Right ventricle myocardium inferior (tissue), 1 donor: ENCODE data around the gene AMACR. TPM values are rescaled to one million over a fixed set of nuclear protein-coding genes. Genes with fewer than 3 reads are reported as not detected.
"Not testable (repeated sequence)": the region's sequence is repeated elsewhere in the genome, so short reads cannot be mapped to it uniquely, and the experiment has no call there.

Experiments used
- ATAC-seq: fragments of 200-7000 bp; cut with Tn5 transposase; one replicate; pipeline ENCODE4 v1.9.1; 2020; ENCODE audit warnings: mild to moderate bottlenecking, moderate library complexity
- DNase-seq: peaks from one replicate; pipeline ENCODE4 v3.0.0; 2021; ENCODE audit errors: missing footprints
- intact Hi-C: fragments of 100-400 bp; cut with DNase I; formaldehyde crosslinking; loops from one replicate; pipeline ENCODE4 v1.11.0; 2022
- total RNA-seq: library from RNA; stranded (reverse); fragmentation: NEBNext Ultra II Directional; extraction: Animal tissue kit (Norgen Biotek cat#: 25700); gene quantifications from one replicate; pipeline ENCODE4 v1.2.1, GENCODE V29; 2021
- donor health status: DM: no; HTN: yes; CAD: no; lungs with severe emphysema.

Gene AMACR
- total RNA-seq, 1 donor from 2014 or later, result 6.1 TPM

DNA sequence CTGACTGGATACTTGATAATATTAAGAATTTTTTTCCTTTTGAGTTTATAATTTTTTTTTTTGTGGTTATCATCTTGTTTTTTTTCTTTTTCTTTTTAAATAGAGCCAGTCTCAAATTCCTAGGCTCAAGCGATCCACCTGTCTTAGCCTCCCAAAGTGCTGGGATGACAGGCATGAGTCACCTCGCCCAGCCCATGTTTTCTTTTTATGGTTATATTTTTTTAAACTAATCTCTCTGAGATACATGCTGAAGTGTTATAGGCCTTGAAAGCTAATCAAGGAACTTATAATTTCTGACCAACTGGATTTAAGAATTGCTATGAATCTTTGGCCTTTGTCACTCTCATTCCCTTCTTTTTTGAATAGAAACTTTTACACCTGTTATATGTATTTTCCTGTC lies 6.8 kb upstream of the AMACR start:
- no peak for DNase-seq
- no peak for ATAC-seq
- intact Hi-C loops, result no loop called here

DNA sequence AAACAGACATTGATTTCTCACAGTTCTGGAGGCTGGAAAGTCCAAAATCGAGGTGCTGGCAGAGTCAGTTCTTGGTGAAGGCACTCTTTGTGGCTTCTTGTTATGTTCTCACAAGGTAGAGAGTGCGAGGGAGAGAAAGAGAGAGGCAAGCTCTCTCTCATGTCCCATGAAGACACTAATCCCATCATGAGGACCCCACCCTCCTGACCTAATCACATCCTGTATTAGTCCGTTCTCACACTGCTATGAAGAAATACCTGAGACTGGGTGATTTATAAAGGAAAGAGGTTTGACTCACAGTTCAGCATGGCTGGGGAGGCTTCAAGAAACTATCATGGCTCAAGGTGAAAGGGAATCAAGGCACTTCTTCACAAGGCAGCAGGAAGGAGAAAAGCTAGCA lies 5.7 kb upstream of the AMACR start:
- DNase-seq (no peak), ATAC-seq (no peak)
- intact Hi-C loops, result no loop called here

GRCh38 chr5:34012791-34013190 lies 4.9 kb upstream of the AMACR start:
- ATAC-seq (no peak), DNase-seq (no peak)
- intact Hi-C loops, result no loop called here

- ATAC-seq (no peak), DNase-seq (no peak)
- intact Hi-C loops, result no loop called here
Measured at GRCh38 chr5:34011536-34011935, 3.7 kb upstream of the AMACR start.

DNA sequence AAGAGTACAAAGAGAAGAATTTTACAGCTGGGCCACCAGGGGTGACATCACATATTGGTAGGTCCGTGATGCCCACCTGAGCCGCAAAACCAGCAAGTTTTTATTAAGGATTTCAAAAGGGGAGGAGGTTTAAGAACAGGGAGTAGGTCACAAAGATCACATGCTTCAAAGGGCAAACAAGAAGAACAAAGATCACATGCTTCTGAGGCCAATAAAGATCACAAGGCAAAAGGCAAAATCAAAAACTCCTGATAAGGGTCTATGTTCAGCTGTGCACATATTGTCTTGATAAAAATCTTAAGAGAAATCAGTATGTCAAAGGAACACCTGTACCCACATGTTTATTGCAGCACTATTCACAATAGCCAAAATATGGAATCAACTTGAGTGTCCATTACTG lies 2.3 kb upstream of the AMACR start:
- DNase-seq, ATAC-seq, intact Hi-C loops: not testable (repeated sequence)

- ATAC-seq, result no peak
- intact Hi-C loops, result loop anchor here (2.0 kb wide), 2 partner anchors 35 to 569 kb away; partner anchors contain the start of gene TARS1
- no peak for DNase-seq
Measured at GRCh38 chr5:34009610-34010009, 1.8 kb upstream of the AMACR start.

DNA sequence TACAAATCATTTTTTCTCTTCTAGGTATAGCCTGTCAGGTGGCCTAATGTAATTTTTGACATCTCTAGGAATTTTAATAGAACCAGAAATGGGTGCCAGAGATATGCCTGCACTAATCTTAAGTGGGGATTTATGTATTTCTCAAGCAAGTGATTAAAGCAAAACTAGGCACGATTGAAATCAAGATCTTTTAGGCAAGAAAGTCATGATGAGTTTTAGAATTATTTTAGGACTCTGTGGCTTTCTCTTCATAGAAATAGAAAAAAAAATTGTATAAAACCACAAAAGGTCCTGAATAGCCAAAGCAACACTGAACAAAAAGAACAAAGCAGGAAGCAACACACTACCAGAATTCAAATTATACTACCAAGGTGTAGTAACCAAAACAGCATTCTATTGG lies 952 bp upstream of the AMACR start:
- ATAC-seq, result no peak
- intact Hi-C loops, result loop anchor here (2.0 kb wide), 2 partner anchors 36 to 568 kb away; partner anchors contain the start of gene TARS1
- no peak for DNase-seq

GRCh38 chr5:34007201-34007620 lies 639 bp downstream of the AMACR start:
- intact Hi-C loops, result no loop called here
- DNase-seq (no peak), ATAC-seq (peak; percentile 11)

- intact Hi-C loops, result no loop called here
- no peak for ATAC-seq
- no peak for DNase-seq
Measured at GRCh38 chr5:34005681-34006080, 2.2 kb downstream of the AMACR start.

DNA sequence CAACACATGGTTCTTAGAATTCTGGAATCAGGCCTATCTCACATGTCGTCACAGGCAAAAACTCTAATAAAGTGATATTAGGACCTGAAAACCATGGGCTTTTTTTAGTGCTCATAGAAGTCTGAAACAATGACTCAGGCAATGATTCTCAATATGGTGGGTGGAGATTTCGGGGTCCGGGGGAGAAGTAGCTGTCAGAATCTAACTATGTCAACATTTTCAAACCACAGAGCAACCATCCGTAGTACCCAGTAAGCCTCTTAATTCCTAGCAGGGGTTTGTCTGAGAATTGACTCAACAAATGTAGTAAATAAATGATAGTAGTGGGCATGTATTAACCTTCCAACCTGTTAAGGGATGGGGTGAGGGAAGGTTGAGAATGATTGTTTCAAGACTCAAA lies 2.6 kb downstream of the AMACR start:
- ATAC-seq, result no peak
- intact Hi-C loops, result no loop called here
- DNase-seq, result no peak

DNA sequence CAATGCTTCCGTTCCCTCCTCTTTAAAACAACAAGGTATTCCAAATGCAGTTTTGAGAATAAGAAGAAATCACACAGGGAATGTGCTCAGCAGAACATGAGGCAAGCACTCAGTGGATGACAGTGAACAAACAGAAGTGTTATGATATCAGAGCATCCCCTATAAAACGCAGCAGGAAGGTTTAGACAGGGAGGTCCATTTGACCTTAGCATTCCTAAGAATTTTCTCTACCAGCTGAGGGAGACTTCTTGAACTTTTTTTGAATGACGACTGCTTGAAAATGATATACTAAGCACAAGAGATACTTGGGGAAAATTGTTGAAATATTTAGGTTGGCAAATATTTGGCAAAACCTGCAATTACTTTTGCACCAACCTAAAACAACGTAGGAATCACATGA lies 3.9 kb downstream of the AMACR start:
- no peak for DNase-seq
- no peak for ATAC-seq
- intact Hi-C loops, result no loop called here

- no peak for DNase-seq
- ATAC-seq, result no peak
- intact Hi-C loops, result no loop called here
Measured at GRCh38 chr5:34002629-34003328, 5.1 kb downstream of the AMACR start.

DNA sequence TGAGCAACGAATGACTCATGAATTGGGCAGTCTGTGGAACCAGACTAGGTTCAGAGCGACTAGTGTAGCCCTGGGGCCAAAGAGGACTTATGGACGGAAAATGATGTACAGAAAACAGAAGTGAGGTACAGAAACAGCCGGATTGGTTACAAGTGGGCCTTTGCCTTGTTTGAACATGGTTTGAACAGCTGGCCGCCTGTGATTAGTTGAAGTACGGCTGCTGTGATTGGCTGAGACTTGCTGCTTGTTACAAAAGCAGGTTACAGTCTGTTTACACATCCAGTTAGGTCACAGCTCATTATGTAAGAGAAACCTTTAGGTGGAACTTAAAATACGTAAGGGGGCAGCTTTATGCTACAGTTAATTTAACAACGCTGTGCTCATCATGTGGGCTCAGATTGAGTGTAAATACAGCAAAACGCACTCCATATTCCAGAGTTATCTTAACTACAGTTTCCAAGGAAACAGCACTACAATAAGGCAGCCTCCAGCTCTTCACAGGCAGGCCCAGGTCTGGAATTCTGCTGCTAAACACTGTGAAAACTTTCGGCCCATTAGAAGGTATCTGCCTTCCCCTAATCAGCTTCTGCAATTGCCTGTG lies 6.5 kb downstream of the AMACR start:
- DNase-seq, result no peak
- intact Hi-C loops, result no loop called here
- ATAC-seq, result no peak

- DNase-seq (no peak), ATAC-seq (no peak)
- intact Hi-C loops, result loop anchor here (5.0 kb wide), 1 partner anchor 467 kb away; no protein-coding TSS in a partner anchor
Measured at GRCh38 chr5:33999978-34000377, 7.9 kb downstream of the AMACR start.

- no peak for DNase-seq
- intact Hi-C loops, result loop anchor here (5.0 kb wide), 1 partner anchor 470 kb away; no protein-coding TSS in a partner anchor
- peak; percentile 69 for ATAC-seq
Measured at GRCh38 chr5:33997331-33997983, 10.4 kb downstream of the AMACR start.

DNA sequence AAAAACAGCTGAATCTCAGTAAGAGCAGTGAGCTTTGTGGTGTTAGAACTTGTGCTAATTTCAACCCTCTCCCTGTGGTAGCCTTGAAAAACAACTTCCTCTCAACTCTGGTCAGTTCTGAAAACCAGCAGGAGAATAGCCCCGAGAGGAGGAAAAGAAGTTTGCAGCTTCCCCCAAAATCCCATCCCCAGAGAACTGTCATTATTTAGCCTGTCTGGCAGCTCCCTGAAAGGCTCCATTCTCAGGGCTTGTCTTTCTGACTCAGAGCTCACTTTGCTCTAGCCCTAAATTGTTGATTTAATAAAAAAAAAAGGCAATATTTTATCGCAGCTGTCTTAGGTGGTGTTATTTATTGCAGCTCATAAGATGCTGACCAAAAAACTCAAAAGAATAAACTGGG lies 12.0 kb downstream of the AMACR start:
- DNase-seq (no peak), ATAC-seq (no peak)
- intact Hi-C loops, result loop anchor here (5.0 kb wide), 1 partner anchor 471 kb away; no protein-coding TSS in a partner anchor

DNA sequence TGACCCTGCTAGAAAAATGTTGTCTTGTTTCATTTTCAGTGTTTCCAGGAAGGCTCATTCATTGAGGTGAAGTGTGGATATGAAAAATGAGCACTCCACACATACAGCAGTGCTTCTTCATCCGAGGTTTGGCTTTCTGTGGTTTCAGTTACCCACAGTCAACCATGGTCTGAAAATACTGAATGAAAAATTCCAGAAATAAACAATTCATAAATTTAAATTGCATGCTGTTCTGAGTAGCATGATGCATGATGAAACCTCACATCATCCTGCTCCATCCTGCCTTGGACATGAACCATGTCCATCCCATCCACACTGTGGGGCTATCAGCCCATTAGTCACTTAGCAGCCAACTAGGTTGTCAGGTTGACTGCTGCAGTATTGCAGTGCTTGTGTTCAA lies 13.0 kb downstream of the AMACR start:
- DNase-seq, result no peak
- intact Hi-C loops, result loop anchor here (5.0 kb wide), 1 partner anchor 472 kb away; no protein-coding TSS in a partner anchor
- ATAC-seq, result no peak

DNA sequence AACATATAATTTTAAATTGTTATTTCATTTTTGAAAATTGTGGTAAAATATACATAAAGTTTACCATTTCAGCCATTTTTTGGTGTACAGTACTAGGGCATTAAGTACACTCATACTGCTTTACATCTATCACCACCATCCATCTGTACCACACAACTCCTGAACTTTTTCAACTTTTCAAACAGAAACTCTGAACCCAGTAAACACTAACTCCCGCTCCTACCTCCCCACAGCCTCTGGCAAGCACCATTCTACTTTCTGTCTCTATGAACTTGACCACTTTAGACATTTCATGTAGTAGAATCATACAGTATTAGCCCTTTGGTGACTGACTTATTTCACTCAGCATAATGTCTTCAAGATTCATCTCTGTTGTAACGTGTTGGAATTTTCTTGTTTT lies 15.0 kb downstream of the AMACR start:
- intact Hi-C loops, result no loop called here
- ATAC-seq (no peak), DNase-seq (no peak)

GRCh38 chr5:33985447-33985846 lies 22.4 kb downstream of the AMACR start:
- DNase-seq, result no peak
- no peak for ATAC-seq

DNA sequence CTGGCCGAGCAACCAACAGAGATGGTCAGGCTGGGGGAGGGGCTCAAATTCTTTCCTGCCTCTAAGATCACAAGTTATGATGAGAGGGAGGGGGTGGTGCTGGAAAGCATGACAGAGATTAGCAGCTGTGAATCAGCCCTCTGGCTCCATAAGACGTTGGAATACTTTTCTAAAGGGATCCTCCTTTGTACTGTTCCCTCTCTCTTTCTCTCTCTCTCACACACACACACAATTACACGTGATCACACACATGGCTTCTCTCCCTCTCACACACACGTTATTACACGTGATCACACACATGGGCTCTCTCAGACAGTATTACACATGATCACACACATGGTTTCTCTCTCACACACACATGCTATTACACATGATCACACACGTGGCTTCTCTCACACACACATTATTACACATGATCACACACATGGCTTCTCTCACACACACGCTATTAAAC lies 23.2 kb downstream of the AMACR start, which contains the start of gene SLC45A2:
Gene SLC45A2, minus strand, starts transcription at position 23 of the 454 bp plus-strand sequence. CDS start 110 bp downstream, outside the sequence.
- intact Hi-C loops, result no loop called here
- ATAC-seq (no peak), DNase-seq (no peak)

More at GRCh38 chr5:33985447-33985846, 22.4 kb downstream of the AMACR start:
- intact Hi-C loops, result no loop called here
